ENCODE data around the gene PXK.

- TF ChIP-seq POLR2AphosphoS5 (IDR thresholded peaks at IDR 0.05) (no peak), CTCF (IDR thresholded peaks at IDR 0.05) (no peak), EP300 (IDR thresholded peaks at IDR 0.05) (no peak)
Observed at GRCh38 chr3:58403513-58404109, 70.9 kb downstream of the PXK start.
